SK-N-SH (cell line): ENCODE data around the gene CBFA2T2. TPM values are rescaled to one million over a fixed set of nuclear protein-coding genes. Genes with fewer than 3 reads are reported as not detected.

Experiments used
- CTCF ChIA-PET: fragments of 300-600, 350-600 bp; formaldehyde crosslinking; extraction: SDS; loops from one replicate; lab custom pipeline; 2021; lab: Yijun Ruan, JAX
- POLR2A ChIA-PET: fragments of 350-600 bp; sonication (Branson Sonifier 250); formaldehyde crosslinking; extraction: SDS; loops from one replicate; lab custom pipeline; 2020; ENCODE audit warnings: antibody characterized with exemption, inconsistent platforms; lab: Yijun Ruan, JAX
- DNase-seq: peaks from one replicate; pipeline ENCODE4 v3.0.0; 2012
- H2AFZ ChIP-seq: fragments of 200-600 bp; sonication (generic); 2 replicates; pipeline ENCODE4 v1.8.1; 2016; ENCODE audit warnings: antibody characterized with exemption, mild to moderate bottlenecking, low read depth
- H3F3A ChIP-seq: fragments of 200-600 bp; sonication (generic); replicated peaks from 2 replicates; pipeline ENCODE3; 2016; ENCODE audit warnings: antibody characterized with exemption, mild to moderate bottlenecking; ENCODE audit not compliant: insufficient read depth
- H3K27ac ChIP-seq, 2 experiments: fragments of 200-500 bp in 1 of 2; fragments of 200-600 bp in 1 of 2; sonication (Bioruptor generic) in 1 of 2; sonication (generic), shearing (Covaris generic) in 1 of 2; 2 replicates each; pipeline versions ENCODE4 v1.5.1 to v1.6.1; 2014 to 2016; ENCODE audit warnings: low read depth in 2 of 2, inconsistent platforms in 1 of 2, low read length in 1 of 2, mild to moderate bottlenecking in 1 of 2, mixed read lengths in 1 of 2
- H3K27me3 ChIP-seq: fragments of 200-600 bp; sonication (generic), shearing (Covaris generic); 2 replicates; pipeline ENCODE4 v1.6.1; 2016; ENCODE audit warnings: mixed run types; ENCODE audit not compliant: insufficient read depth
- H3K36me3 ChIP-seq, 2 experiments: fragments of 200-500 bp in 1 of 2; fragments of 200-600 bp in 1 of 2; sonication (Bioruptor generic) in 1 of 2; sonication (generic) in 1 of 2; replicated peaks in 1 of 2; 2 replicates each; pipeline versions ENCODE3 to v1.5.1; 2014 to 2016; ENCODE audit warnings: low read length in 1 of 2, mild to moderate bottlenecking in 1 of 2; ENCODE audit not compliant: insufficient read depth in 2 of 2, control insufficient read depth in 1 of 2
- H3K4me1 ChIP-seq, 2 experiments: fragments of 200-500 bp in 1 of 2; fragments of 200-600 bp in 1 of 2; sonication (Bioruptor generic) in 1 of 2; sonication (generic), shearing (Covaris generic) in 1 of 2; 2 replicates each; pipeline versions ENCODE4 v1.5.1 to v1.6.1; 2014 to 2016; ENCODE audit warnings: low read depth in 1 of 2, low read length in 1 of 2, mixed run types in 1 of 2; ENCODE audit not compliant: insufficient read depth in 2 of 2, control insufficient read depth in 1 of 2
- H3K4me2 ChIP-seq: fragments of 200-600 bp; sonication (generic), shearing (Covaris generic); 2 replicates; pipeline ENCODE4 v1.6.1; 2017; ENCODE audit warnings: mixed run types
- H3K4me3 ChIP-seq, 2 experiments: fragments of 200-500 bp in 1 of 2; fragments of 200-600 bp in 1 of 2; sonication (Bioruptor generic) in 1 of 2; sonication (generic), shearing (Covaris generic) in 1 of 2; 2 replicates each; pipeline versions ENCODE4 v1.5.1 to v1.8.1; 2014 to 2016; ENCODE audit warnings: low read depth in 2 of 2, inconsistent platforms in 1 of 2, low read length in 1 of 2, mild to moderate bottlenecking in 1 of 2, mixed read lengths in 1 of 2, moderate library complexity in 1 of 2
- H3K79me2 ChIP-seq: fragments of 200-600 bp; sonication (generic); 2 replicates; pipeline ENCODE4 v1.8.1; 2017; ENCODE audit warnings: mild to moderate bottlenecking; ENCODE audit not compliant: insufficient read depth
- H3K9ac ChIP-seq: fragments of 200-600 bp; sonication (generic); 2 replicates; pipeline ENCODE4 v1.6.1; 2017; ENCODE audit warnings: mixed run types
- H3K9me2 ChIP-seq: fragments of 200-600 bp; sonication (generic); 2 replicates; pipeline ENCODE4 v1.6.1; 2017; ENCODE audit warnings: mixed run types
- H3K9me3 ChIP-seq: fragments of 200-600 bp; sonication (generic); 2 replicates; pipeline ENCODE4 v1.6.1; 2017; ENCODE audit warnings: mixed run types, mild to moderate bottlenecking, moderate library complexity
- H4K20me1 ChIP-seq: fragments of 200-600 bp; sonication (generic); 2 replicates; pipeline ENCODE4 v1.6.1; 2017; ENCODE audit warnings: mild to moderate bottlenecking, mixed run types; ENCODE audit not compliant: insufficient read depth
- CHD2 ChIP-seq: fragments of 150-350 bp; IDR thresholded peaks from 2 replicates; pipeline ENCODE4 v1.6.1; 2018; ENCODE audit warnings: low read length; ENCODE audit not compliant: partially characterized antibody
- FOXM1 ChIP-seq: IDR thresholded peaks from 2 replicates; pipeline ENCODE4 v1.4.0; 2012; ENCODE audit warnings: low read depth, mild to moderate bottlenecking
- MEF2A ChIP-seq: IDR thresholded peaks from 2 replicates; pipeline ENCODE4 v1.4.0; 2012; ENCODE audit warnings: low read depth, borderline replicate concordance
- MXI1 ChIP-seq: IDR thresholded peaks from 2 replicates; pipeline ENCODE4 v1.6.1; 2012; ENCODE audit warnings: mild to moderate bottlenecking, low read depth, low read length, improper control_type of control experiment
- RCOR1 ChIP-seq: fragments of 150-350 bp; IDR thresholded peaks from 2 replicates; pipeline ENCODE4 v1.6.1; 2017; ENCODE audit warnings: antibody characterized with exemption, low read length
- RFX5 ChIP-seq: IDR thresholded peaks from 2 replicates; pipeline ENCODE4 v1.6.1; 2012; ENCODE audit warnings: mild to moderate bottlenecking, improper control_type of control experiment, low read length
- SIN3A ChIP-seq: IDR thresholded peaks from 2 replicates; pipeline ENCODE4 v1.6.1; 2012; ENCODE audit warnings: low read depth, mild to moderate bottlenecking, low read length, moderate library complexity, borderline replicate concordance
- TAF1 ChIP-seq: IDR thresholded peaks from 2 replicates; pipeline ENCODE4 v1.6.1; 2012; ENCODE audit warnings: low read depth, mild to moderate bottlenecking, low read length, moderate library complexity, borderline replicate concordance
- TEAD4 ChIP-seq: IDR thresholded peaks from 2 replicates; pipeline ENCODE4 v1.4.0; 2012; ENCODE audit warnings: mild to moderate bottlenecking, borderline replicate concordance; ENCODE audit not compliant: insufficient read depth
- WGBS: methylation state at CpG from one replicate; pipeline ENCODE4 v1.1.6; 2017; ENCODE audit warnings: low lambda C conversion rate; 5-methylcytosine and 5-hydroxymethylcytosine counted together
- polyA plus RNA-seq, 3 experiments: library from polyadenylated mRNA; depleted of rRNA; stranded (reverse); fragments of >200 nt; gene quantifications; 2 replicates each; pipeline ENCODE4 v1.2.3, GENCODE V29; 2012
- TF ChIP-seq, protein P1 (sequence below): IDR thresholded peaks from 2 replicates; pipeline ENCODE4 v1.6.1; 2012; ENCODE audit warnings: mild to moderate bottlenecking, low read depth, low read length, moderate library complexity
- TF ChIP-seq, protein P2 (sequence below): fragments of 150-350 bp; IDR thresholded peaks from 2 replicates; pipeline ENCODE4 v1.6.1; 2016; ENCODE audit warnings: mild to moderate bottlenecking, low read depth, low read length
- TF ChIP-seq, protein P3 (sequence below): IDR thresholded peaks from 2 replicates; pipeline ENCODE4; 2012
- TF ChIP-seq, protein P4 (sequence below): fragments of 200-600 bp; sonication (generic); IDR thresholded peaks from 2 replicates; pipeline ENCODE4 v1.6.1; 2017; ENCODE audit warnings: antibody characterized with exemption, mild to moderate bottlenecking, moderate library complexity

CBFA2T2 gene
- polyA plus RNA-seq, 1 of the 3 experiments (the other 2 are of a cell fraction), result 11.0 TPM

GRCh38 chr20:33474963-33475362, 14.9 kb upstream of the CBFA2T2 start:
- POLR2A ChIA-PET, result interaction anchor here (1.1 kb wide), 1 partner anchor 20 kb away, joined by 3 read pairs; no protein-coding TSS in a partner anchor

More at GRCh38 chr20:33474963-33475362, 14.9 kb upstream of the CBFA2T2 start:
- Histone ChIP-seq H3K27ac (no peak overlapping the region), H3K79me2 (no peaks in the 10 kb centered on the region), H3K4me2 (no peak overlapping the region), H3K4me1 (peaks cover 0 to 3% of the 10 kb centered on the region in 2 experiments; a peak in 1 of 4 replicates), H4K20me1 (no peaks in the 10 kb centered on the region), H3K27me3 (0 out of 2 replicates have a peak, but pooled peaks cover 7% of the 10 kb centered on the region), H3K9me3 (no peaks in the 10 kb centered on the region), H3K4me3 (no peak overlapping the region), H3F3A (no peaks in the 10 kb centered on the region), H3K9ac (no peak overlapping the region), H3K36me3 (no peaks in the 10 kb centered on the region), H2AFZ (no peak overlapping the region), H3K9me2 (no peaks in the 10 kb centered on the region)
- CTCF ChIA-PET, result interaction anchor here (1.7 kb wide), 1 partner anchor 11 kb away, joined by 3 read pairs; no protein-coding TSS in a partner anchor
- TF ChIP-seq, protein P1, sequence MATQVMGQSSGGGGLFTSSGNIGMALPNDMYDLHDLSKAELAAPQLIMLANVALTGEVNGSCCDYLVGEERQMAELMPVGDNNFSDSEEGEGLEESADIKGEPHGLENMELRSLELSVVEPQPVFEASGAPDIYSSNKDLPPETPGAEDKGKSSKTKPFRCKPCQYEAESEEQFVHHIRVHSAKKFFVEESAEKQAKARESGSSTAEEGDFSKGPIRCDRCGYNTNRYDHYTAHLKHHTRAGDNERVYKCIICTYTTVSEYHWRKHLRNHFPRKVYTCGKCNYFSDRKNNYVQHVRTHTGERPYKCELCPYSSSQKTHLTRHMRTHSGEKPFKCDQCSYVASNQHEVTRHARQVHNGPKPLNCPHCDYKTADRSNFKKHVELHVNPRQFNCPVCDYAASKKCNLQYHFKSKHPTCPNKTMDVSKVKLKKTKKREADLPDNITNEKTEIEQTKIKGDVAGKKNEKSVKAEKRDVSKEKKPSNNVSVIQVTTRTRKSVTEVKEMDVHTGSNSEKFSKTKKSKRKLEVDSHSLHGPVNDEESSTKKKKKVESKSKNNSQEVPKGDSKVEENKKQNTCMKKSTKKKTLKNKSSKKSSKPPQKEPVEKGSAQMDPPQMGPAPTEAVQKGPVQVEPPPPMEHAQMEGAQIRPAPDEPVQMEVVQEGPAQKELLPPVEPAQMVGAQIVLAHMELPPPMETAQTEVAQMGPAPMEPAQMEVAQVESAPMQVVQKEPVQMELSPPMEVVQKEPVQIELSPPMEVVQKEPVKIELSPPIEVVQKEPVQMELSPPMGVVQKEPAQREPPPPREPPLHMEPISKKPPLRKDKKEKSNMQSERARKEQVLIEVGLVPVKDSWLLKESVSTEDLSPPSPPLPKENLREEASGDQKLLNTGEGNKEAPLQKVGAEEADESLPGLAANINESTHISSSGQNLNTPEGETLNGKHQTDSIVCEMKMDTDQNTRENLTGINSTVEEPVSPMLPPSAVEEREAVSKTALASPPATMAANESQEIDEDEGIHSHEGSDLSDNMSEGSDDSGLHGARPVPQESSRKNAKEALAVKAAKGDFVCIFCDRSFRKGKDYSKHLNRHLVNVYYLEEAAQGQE, result no peak
- no peak for TF ChIP-seq MXI1
- no peak for TF ChIP-seq RCOR1
- TF ChIP-seq TAF1, result no peak
- no peak for TF ChIP-seq CHD2
- no peak for TF ChIP-seq SIN3A
- no peak for TF ChIP-seq TEAD4
- TF ChIP-seq RFX5, result no peak
- no peak for TF ChIP-seq MEF2A
- TF ChIP-seq, protein P2, sequence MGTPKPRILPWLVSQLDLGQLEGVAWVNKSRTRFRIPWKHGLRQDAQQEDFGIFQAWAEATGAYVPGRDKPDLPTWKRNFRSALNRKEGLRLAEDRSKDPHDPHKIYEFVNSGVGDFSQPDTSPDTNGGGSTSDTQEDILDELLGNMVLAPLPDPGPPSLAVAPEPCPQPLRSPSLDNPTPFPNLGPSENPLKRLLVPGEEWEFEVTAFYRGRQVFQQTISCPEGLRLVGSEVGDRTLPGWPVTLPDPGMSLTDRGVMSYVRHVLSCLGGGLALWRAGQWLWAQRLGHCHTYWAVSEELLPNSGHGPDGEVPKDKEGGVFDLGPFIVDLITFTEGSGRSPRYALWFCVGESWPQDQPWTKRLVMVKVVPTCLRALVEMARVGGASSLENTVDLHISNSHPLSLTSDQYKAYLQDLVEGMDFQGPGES, result no peak
- TF ChIP-seq, protein P3, sequence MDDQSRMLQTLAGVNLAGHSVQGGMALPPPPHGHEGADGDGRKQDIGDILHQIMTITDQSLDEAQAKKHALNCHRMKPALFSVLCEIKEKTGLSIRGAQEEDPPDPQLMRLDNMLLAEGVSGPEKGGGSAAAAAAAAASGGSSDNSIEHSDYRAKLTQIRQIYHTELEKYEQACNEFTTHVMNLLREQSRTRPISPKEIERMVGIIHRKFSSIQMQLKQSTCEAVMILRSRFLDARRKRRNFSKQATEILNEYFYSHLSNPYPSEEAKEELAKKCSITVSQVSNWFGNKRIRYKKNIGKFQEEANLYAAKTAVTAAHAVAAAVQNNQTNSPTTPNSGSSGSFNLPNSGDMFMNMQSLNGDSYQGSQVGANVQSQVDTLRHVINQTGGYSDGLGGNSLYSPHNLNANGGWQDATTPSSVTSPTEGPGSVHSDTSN, result no peak
- TF ChIP-seq, protein P4, sequence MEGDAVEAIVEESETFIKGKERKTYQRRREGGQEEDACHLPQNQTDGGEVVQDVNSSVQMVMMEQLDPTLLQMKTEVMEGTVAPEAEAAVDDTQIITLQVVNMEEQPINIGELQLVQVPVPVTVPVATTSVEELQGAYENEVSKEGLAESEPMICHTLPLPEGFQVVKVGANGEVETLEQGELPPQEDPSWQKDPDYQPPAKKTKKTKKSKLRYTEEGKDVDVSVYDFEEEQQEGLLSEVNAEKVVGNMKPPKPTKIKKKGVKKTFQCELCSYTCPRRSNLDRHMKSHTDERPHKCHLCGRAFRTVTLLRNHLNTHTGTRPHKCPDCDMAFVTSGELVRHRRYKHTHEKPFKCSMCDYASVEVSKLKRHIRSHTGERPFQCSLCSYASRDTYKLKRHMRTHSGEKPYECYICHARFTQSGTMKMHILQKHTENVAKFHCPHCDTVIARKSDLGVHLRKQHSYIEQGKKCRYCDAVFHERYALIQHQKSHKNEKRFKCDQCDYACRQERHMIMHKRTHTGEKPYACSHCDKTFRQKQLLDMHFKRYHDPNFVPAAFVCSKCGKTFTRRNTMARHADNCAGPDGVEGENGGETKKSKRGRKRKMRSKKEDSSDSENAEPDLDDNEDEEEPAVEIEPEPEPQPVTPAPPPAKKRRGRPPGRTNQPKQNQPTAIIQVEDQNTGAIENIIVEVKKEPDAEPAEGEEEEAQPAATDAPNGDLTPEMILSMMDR, result no peak
- TF ChIP-seq FOXM1, result no peak
- no peak for DNase-seq
- WGBS, result 86% methylated on average over 11 of the region's 11 CpGs
